Esophagus squamous epithelium (tissue), 5 donors: ENCODE measurements around the gene IFIT1B. TPM values are rescaled to one million over a fixed set of nuclear protein-coding genes. Genes with fewer than 3 reads are reported as not detected.

Source experiments
- DNase-seq: peaks from one replicate; lab custom pipeline; 2025; lab: John Stamatoyannopoulos, UW
- H3K27ac ChIP-seq, 4 donors: fragments of 200-600 bp; sonication (generic); one replicate each; pipeline ENCODE4 v1.5.1; 2016 to 2019; ENCODE audit warnings: mild to moderate bottlenecking in 1 of 4
- H3K27me3 ChIP-seq, 4 donors: fragments of 200-600 bp; sonication (generic); 1 replicate in 3 of 4; 2 replicates in 1 of 4; pipeline versions ENCODE4 v1.5.1 to v1.6.0; 2017 to 2021; ENCODE audit warnings: antibody characterized with exemption in 1 of 4
- H3K36me3 ChIP-seq, 3 donors: fragments of 200-600 bp; sonication (generic); one replicate each; pipeline ENCODE4 v1.5.1; 2016 to 2019
- H3K4me1 ChIP-seq, 3 donors: fragments of 200-600 bp; sonication (generic); one replicate each; pipeline ENCODE4 v1.5.1; 2017 to 2019
- H3K4me3 ChIP-seq, 4 donors: fragments of 200-600 bp; sonication (generic); 1 replicate in 3 of 4; 2 replicates in 1 of 4; pipeline ENCODE4 v1.5.1; 2016 to 2019; ENCODE audit warnings: mild to moderate bottlenecking in 2 of 4, moderate library complexity in 1 of 4
- H3K9me3 ChIP-seq, 3 donors: fragments of 200-600 bp; sonication (generic); one replicate each; pipeline ENCODE4 v1.5.1; 2016 to 2019
- POLR2A ChIP-seq, 4 donors: fragments of 450-650 bp; IDR thresholded peaks; one replicate each; pipeline ENCODE4 v1.6.1; 2017; ENCODE audit warnings: antibody characterized with exemption in 4 of 4, mild to moderate bottlenecking in 4 of 4, moderate library complexity in 3 of 4
- WGBS, 2 donors: methylation state at CpG; one replicate each; pipeline ENCODE4 v1.1.5; 2018; 5-methylcytosine and 5-hydroxymethylcytosine counted together
- intact Hi-C: fragments of 100-400 bp; cut with DNase I; formaldehyde crosslinking; loops from one replicate; pipeline ENCODE4 v1.15.0; 2022
- total RNA-seq, 4 donors: library from RNA; depleted of rRNA; stranded (reverse); fragments of >200 nt; gene quantifications; one replicate each; pipeline ENCODE4 v1.1.0, GENCODE V29; 2016
- TF ChIP-seq, protein P1 (sequence below), 6 experiments: fragments of 450-650 bp in 4 of 6; fragments of 200-600 bp in 2 of 6; sonication (generic) in 2 of 6; IDR thresholded peaks; one replicate each; pipeline ENCODE4 v1.5.1; 2016 to 2019; ENCODE audit warnings: antibody characterized with exemption in 6 of 6, mild to moderate bottlenecking in 4 of 6, moderate library complexity in 4 of 6
- donor health status: DM: yes; HTN: yes; CAD: no.

Gene IFIT1B
- total RNA-seq, 4 donors from 2014 or later = not detected

DNA sequence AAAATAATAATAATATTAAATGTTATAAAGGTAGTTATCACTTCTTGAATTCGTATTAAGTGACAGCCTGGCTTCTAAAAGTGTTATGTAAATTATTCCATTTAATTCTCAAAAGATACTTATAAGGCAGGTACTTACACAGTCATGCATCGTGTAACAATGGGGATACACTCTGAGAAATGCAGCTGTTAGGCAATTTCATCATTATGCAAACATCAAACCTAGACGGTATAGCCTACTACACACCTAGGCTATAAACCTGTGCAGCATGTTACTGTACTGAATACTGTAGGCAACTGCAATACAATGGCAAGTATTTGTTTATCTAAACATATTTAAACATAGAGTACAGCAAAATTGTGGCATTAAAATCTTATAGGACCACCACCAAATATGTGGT, 16.0 kb downstream of the IFIT1B start:
- 17 to 32% methylated on average over 3 of the region's 3 CpGs for WGBS, 2 donors
- intact Hi-C loops = no loop called here
- DNase-seq = no peak
- peak overlapping the region in 3 of 4 donors; percentile 90 to 91 (median 91) for H3K27ac ChIP-seq
- no peaks in the 10 kb centered on the region for H3K27me3 ChIP-seq
- H3K4me3 ChIP-seq = peak overlapping the region in 2 of 4 donors; percentile 62 to 78
- no peaks in the 10 kb centered on the region for H3K9me3 ChIP-seq
- peaks cover 7 to 66% (median 24%) of the 10 kb centered on the region in 3 donors for H3K4me1 ChIP-seq
- no peak for TF ChIP-seq POLR2A (IDR thresholded peaks at IDR 0.05)
- TF ChIP-seq, protein P1, sequence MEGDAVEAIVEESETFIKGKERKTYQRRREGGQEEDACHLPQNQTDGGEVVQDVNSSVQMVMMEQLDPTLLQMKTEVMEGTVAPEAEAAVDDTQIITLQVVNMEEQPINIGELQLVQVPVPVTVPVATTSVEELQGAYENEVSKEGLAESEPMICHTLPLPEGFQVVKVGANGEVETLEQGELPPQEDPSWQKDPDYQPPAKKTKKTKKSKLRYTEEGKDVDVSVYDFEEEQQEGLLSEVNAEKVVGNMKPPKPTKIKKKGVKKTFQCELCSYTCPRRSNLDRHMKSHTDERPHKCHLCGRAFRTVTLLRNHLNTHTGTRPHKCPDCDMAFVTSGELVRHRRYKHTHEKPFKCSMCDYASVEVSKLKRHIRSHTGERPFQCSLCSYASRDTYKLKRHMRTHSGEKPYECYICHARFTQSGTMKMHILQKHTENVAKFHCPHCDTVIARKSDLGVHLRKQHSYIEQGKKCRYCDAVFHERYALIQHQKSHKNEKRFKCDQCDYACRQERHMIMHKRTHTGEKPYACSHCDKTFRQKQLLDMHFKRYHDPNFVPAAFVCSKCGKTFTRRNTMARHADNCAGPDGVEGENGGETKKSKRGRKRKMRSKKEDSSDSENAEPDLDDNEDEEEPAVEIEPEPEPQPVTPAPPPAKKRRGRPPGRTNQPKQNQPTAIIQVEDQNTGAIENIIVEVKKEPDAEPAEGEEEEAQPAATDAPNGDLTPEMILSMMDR (IDR thresholded peaks at IDR 0.05) = no peak
- no peaks in the 10 kb centered on the region for H3K36me3 ChIP-seq

DNA sequence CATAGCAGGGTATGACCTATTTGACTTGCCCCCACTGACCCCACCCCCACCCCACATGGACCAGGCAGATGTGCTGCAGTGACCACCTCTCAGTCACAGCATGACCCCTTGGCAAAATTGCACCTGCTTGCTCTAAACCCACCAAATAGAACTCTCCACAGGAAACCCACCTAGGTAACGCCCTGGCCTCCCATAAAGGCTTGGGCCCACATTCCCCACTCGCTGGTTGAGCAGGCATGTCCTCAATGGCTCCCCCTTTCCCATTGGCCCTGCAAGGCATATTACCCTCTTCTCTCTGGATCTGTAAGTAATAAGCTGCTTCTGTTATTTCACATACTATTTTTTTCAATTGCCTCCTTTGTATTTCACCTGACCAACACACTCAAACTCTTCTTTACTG, 17.3 kb downstream of the IFIT1B start:
- H3K9me3 ChIP-seq = no peaks in the 10 kb centered on the region
- DNase-seq = no peak
- H3K4me3 ChIP-seq = no peak overlapping the region
- peaks cover 7 to 66% (median 24%) of the 10 kb centered on the region in 3 donors for H3K4me1 ChIP-seq
- intact Hi-C loops = no loop called here
- no peaks in the 10 kb centered on the region for H3K36me3 ChIP-seq
- no peak for TF ChIP-seq POLR2A (IDR thresholded peaks at IDR 0.05)
- H3K27me3 ChIP-seq = no peaks in the 10 kb centered on the region
- H3K27ac ChIP-seq = no peak overlapping the region
- WGBS, 2 donors = 82 to 95% methylated on average over 2 of the region's 2 CpGs

DNA sequence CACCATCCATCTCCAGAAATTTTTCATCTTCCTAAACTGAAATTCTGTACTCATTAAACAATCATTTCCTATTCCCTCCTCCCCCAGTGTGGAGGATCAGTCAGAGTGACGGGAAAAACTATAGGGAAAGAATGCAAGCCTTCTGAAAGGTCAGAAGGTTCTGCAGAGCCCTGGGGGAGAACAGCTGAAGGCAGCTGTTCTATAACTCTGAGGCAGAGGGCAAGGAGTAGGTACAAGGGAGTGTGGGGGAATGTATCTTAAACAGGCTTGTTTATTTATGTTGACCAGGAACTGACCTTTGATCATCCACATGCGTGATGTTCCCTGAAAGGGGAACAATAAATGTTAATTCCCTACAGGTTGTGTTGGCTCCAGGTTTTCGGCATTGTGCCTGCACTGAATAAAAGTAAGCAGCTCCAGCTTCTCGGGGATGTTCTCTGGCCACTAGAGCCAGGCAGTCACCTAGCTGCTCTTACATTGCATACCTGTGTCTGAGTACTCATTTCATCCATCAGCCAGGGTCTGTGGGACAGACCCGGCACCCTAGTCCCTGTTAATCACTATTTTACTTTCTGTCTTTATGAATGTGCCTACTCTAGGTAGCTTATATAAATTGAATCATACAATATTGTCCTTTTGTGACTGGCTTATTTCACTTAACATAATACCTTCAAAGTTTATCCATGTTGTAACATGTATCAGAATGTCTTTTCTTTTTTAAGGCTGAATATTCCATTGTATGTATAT, 20.3 kb downstream of the IFIT1B start:
- intact Hi-C loops = no loop called here
- 70 to 73% methylated on average over 5 of the region's 5 CpGs for WGBS, 2 donors
- no peak for DNase-seq
- H3K27ac ChIP-seq = no peak overlapping the region
- TF ChIP-seq, protein P1 (IDR thresholded peaks at IDR 0.05) = no peak
- TF ChIP-seq POLR2A (IDR thresholded peaks at IDR 0.05) = no peak
- H3K9me3 ChIP-seq = no peaks in the 10 kb centered on the region
- peaks cover under 1 to 40% (median 15%) of the 10 kb centered on the region in 3 donors for H3K4me1 ChIP-seq
- H3K36me3 ChIP-seq = peaks cover 0 to 12% (median 0%) of the 10 kb centered on the region in 3 donors
- H3K27me3 ChIP-seq = no peaks in the 10 kb centered on the region
- no peak overlapping the region for H3K4me3 ChIP-seq

GRCh38 chr10:89399956-89400355, 22.1 kb downstream of the IFIT1B start:
- no peaks in the 10 kb centered on the region for H3K27me3 ChIP-seq
- peaks cover 0 to 22% (median 5%) of the 10 kb centered on the region in 3 donors for H3K4me1 ChIP-seq
- no peak overlapping the region for H3K27ac ChIP-seq
- DNase-seq = no peak
- H3K4me3 ChIP-seq = no peak overlapping the region
- WGBS, 2 donors = 92 to 93% methylated on average over 1 of the region's 1 CpG
- peaks cover 0 to 23% (median 0%) of the 10 kb centered on the region in 3 donors for H3K36me3 ChIP-seq
- no peaks in the 10 kb centered on the region for H3K9me3 ChIP-seq
- TF ChIP-seq POLR2A (IDR thresholded peaks at IDR 0.05) = no peak
- TF ChIP-seq, protein P1 (IDR thresholded peaks at IDR 0.05) = no peak
- intact Hi-C loops = no loop called here

DNA sequence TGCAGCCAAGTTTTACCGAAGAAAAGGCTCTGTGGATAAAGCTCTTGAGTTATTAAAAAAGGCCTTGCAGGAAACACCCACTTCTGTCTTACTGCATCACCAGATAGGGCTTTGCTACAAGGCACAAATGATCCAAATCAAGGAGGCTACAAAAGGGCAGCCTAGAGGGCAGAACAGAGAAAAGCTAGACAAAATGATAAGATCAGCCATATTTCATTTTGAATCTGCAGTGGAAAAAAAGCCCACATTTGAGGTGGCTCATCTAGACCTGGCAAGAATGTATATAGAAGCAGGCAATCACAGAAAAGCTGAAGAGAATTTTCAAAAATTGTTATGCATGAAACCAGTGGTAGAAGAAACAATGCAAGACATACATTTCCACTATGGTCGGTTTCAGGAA, 25.2 kb downstream of the IFIT1B start:
- intact Hi-C loops = no loop called here
- no peak for TF ChIP-seq POLR2A (IDR thresholded peaks at IDR 0.05)
- TF ChIP-seq, protein P1 (IDR thresholded peaks at IDR 0.05) = no peak
- Histone ChIP-seq H3K4me1 (peaks cover 0 to 8% (median 0%) of the 10 kb centered on the region in 3 donors), H3K27me3 (no peaks in the 10 kb centered on the region), H3K27ac (no peak overlapping the region), H3K9me3 (no peaks in the 10 kb centered on the region), H3K36me3 (peaks cover 0 to 23% (median 0%) of the 10 kb centered on the region in 3 donors), H3K4me3 (no peak overlapping the region)
- 95% methylated on average over 2 of the region's 2 CpGs for WGBS, 2 donors
- no peak for DNase-seq
